GM12873 (cell line): ENCODE data around the gene SRM.
A peak's percentile ranks its signal among the peaks of the same experiment; 100 is the strongest.

Experiments
- TF ChIP-seq, protein P1 (sequence below): IDR thresholded peaks from 2 replicates; pipeline ENCODE4 v1.5.1; 2012; ENCODE audit warnings: low read depth, mild to moderate bottlenecking, moderate library complexity, low read length, control low read depth; ENCODE audit not compliant: insufficient read depth; ENCODE audit errors: missing control alignments

Gene SRM

DNA sequence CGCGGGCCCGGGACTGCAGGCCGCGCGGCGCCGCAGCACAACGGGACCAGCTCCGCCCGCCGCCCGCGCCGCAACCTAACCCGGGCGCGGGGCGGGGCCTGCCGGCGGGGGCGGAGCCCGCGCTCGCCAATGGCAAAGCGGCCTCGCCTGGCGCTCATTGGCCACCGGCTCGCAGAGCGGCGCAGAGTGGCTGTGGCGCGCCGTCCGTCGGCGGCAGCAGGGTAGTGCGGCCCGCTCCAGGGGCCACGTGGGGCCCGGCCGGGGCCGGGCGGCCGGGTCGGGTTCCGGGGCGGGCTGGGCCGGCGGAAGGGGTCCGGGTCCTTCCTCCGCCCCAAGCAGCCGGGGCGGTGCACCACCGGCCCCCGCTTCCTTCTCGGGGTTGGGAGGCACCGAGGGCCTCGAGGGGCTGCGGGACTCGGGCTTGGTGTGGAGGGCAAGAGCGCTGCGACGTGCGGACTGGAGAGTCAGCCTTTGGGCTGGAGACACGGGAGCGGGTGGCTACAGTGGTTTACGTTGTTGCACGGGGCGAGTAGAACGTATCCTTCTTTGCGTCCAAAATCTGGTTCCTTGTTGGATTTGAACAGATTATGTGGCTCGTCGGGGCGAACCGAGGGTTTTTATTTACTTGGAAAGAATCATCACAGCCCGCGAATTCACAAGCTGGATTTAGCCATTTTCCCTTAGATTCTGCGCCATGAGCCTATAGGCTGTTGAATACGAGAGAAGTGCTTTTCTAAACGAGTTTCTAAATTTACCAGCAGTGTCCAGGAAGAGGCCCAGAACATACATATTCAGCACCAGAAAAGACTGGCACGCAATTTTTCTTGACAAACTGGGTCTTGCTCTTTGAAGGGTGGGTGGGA is at the start of gene SRM:
TSS of gene SRM (minus strand) at position 51 of the 863 bp plus-strand sequence. CDS start 75 bp downstream, outside the sequence.
- TF ChIP-seq, protein P1, sequence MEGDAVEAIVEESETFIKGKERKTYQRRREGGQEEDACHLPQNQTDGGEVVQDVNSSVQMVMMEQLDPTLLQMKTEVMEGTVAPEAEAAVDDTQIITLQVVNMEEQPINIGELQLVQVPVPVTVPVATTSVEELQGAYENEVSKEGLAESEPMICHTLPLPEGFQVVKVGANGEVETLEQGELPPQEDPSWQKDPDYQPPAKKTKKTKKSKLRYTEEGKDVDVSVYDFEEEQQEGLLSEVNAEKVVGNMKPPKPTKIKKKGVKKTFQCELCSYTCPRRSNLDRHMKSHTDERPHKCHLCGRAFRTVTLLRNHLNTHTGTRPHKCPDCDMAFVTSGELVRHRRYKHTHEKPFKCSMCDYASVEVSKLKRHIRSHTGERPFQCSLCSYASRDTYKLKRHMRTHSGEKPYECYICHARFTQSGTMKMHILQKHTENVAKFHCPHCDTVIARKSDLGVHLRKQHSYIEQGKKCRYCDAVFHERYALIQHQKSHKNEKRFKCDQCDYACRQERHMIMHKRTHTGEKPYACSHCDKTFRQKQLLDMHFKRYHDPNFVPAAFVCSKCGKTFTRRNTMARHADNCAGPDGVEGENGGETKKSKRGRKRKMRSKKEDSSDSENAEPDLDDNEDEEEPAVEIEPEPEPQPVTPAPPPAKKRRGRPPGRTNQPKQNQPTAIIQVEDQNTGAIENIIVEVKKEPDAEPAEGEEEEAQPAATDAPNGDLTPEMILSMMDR: peak; percentile 38

DNA sequence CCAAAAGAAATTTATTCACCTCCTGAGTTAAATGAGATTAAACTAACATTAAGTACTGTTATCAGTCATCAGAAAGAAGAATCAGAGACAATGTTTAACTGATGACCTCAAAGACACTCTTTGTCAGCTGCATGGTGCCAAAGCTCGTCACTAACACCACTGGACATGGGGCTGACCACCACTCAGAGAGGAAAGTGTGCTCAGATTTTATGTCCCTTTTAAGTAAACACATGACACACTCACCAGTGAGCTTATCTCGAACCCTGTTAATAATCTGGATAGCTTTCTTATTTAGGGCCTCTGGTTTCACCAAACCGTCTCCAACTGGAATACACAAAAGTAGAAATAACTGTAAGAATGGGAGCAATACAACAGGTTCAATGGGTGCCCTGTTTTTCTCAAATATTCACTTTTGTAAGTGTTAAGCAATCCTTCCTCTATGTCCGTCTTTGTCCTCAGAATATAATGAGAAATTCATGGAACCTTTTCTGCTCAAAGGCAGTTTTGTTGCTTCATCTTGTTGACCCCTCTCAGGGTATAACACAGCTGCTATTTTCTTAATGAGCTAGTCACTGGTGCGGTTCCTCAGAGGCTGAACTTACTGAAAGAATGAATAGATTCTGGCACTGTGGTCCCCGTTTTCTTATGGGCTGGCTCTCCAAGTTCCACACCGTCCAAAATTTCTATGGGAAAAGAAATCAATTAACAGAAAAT is 49.4 kb upstream of the SRM start:
- TF ChIP-seq, protein P1: no peak

DNA sequence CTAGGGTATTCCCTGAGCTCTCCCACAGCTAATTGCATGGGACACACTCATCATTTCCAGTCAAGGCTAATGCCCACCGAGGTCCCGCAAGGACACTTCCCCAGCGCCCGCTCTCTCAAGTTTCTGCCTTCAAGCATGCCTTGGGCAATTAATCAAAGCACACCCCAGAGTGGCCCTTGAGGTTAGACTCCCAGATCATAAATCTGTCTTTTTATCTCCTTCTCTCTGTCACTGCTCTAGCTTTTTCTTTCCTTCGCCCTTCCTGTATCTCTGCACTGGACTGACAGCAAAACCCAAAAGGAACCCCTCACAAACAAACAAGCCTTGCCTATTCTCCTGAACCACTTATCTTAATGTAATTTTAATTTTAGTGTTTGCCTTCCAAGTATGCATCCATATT is 47.8 kb upstream of the SRM start:
- TF ChIP-seq, protein P1: no peak

DNA sequence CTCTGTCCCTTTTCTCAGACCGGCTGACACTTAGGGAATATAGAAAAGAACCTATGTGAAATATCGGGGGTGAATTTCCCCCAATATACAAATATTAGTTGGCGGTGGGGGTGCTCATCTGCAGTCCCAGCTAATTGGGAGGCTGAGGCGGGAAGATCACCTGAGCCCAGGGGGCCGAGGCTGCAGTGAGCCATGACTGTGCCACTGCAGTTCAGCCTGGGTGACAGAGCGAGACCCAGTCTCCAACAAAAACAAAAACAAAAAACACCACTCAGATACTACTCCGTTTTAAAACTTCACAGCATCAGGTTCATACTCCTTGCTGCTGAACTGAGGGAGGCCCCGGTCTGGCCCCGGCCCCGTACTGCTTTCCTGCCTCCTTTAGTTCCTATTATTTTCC is 45.8 kb upstream of the SRM start:
- TF ChIP-seq, protein P1: no peak

DNA sequence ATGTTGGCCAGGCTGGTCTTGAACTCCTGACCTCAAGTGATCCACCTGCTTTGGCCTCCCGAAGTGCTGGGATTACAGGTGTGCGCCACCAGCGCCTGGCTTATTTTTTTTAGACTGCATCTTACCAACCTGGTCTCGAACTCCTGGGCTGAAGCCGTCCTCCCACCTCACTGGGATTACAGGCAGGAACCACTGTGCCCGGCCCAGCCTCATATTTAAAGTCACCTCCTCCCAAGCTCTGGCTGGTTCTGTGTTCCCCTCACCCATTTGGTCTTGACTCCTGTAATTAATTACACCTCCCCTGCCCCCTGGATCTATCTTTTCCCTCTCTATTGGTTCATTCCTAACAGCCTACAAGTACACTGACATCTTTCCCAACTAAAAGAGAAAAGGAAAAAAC is 41.5 kb upstream of the SRM start:
- TF ChIP-seq, protein P1: no peak

DNA sequence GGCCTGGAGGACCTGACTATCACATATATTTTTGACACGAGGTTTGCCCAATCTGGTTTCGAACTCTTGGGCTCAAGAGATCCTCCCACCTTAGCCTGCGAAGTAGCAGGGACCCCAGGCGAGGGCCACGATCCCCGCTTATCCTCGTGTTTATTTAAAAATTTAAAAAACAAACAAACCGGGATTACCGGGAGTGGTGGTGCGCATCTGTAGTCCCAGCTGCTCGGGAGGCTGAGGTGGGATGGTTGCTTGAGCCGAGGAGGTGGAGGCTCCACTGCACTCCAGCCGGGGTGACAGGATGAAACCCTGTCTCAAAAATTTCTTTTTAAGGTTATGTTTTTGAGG is 40.3 kb upstream of the SRM start:
- TF ChIP-seq, protein P1: no peak

DNA sequence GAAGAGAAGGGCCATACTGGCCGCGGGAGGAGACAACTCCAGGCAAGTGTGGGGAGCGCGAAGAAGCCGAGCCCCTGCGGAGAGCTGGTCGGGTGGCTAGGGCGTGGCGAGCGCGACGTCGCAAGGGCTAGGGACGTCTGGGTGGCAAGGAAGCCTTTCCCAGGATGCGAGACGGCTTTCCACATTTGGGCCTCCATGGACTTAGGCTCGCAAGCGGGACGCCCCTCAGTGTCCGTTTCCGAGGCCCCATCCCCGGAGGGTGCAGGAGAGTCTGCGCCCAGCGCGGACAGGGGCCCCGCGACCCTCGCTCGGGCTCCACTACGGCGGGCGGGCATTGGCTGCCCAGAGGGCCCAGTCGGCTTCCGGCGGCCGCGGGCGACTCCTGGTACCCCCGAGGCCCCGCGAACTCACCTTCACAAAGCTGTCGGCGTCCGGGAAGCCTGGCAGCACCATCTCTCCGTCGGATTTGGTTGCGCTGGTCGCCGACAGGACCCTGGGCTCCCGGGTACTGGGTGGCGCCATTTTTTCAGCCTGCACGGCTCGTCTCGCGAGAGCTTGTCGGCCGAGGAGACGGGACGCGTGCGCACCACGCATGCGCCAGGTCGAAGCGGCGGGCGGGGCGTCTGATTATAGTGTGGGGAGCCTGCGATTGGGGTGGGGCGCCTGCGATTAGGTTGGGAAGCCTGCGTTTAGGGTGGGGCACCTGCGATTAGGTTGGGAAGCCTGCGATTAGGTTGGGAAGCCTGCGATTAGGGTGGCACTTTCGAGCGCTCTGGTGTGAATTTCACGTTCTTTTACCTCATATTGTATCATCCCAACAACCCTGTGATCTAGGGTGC is 39.7 kb upstream of the SRM start, which contains the start of gene EXOSC10:
TSS of gene EXOSC10 (minus strand) at position 560 of the 839 bp plus-strand sequence. CDS start at position 522, 38 bp downstream.
- TF ChIP-seq, protein P1: no peak
